WTC11 (cell line): ENCODE data around the gene NUP98.

ENCODE experiments used
- TEAD4 ChIP-seq: sonication (generic); formaldehyde crosslinking; IDR thresholded peaks from 2 replicates; pipeline ENCODE4 v1.8.0; 2022; ENCODE audit warnings: mild to moderate bottlenecking, missing genetic modification reagents
- ZBTB43 ChIP-seq: sonication (generic); formaldehyde crosslinking; IDR thresholded peaks from 2 replicates; pipeline ENCODE4 v1.8.1; 2023; ENCODE audit warnings: mild to moderate bottlenecking, missing genetic modification reagents
- TF ChIP-seq, protein P1 (sequence below): fragments of 200-600 bp; IDR thresholded peaks from 2 replicates; pipeline ENCODE4 v1.8.0; 2022; ENCODE audit warnings: antibody characterized with exemption
- TF ChIP-seq, protein P2 (sequence below): sonication (generic); formaldehyde crosslinking; conservative IDR thresholded peaks from 2 replicates; pipeline ENCODE4 v1.8.1; 2022; ENCODE audit warnings: mild to moderate bottlenecking, missing genetic modification reagents

DNA sequence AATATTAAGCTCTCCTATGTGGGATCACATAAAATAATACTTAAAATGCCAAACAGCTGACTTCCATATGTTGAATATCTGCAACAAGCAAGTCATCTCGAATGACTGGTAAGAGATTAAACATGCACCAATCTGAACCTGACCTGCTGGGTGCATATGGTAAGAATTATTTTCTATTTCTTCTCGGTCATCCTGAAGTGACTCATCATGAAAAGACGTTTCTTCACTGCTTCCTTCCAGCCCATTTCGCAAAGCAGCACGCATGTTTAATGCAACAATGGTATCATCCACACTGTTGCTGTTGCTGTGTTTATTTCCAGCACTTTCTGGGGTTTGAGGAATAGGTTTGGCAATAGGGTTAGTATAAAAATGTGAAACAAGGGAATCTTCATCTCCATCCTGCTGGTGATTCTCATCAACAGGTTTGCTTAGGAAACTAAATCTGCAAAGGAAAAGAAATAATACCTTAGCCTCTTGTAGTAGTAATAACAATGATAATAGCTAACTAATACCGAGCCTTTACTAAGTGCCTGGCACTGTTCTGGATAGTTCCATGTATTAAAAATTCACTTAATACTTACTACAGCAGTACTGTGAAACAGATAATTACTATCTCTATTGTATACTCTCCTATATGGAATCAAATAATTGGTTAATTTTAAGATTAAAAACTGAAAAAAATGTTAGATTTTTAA, 74.2 kb downstream of the NUP98 start:
- TF ChIP-seq, protein P1, sequence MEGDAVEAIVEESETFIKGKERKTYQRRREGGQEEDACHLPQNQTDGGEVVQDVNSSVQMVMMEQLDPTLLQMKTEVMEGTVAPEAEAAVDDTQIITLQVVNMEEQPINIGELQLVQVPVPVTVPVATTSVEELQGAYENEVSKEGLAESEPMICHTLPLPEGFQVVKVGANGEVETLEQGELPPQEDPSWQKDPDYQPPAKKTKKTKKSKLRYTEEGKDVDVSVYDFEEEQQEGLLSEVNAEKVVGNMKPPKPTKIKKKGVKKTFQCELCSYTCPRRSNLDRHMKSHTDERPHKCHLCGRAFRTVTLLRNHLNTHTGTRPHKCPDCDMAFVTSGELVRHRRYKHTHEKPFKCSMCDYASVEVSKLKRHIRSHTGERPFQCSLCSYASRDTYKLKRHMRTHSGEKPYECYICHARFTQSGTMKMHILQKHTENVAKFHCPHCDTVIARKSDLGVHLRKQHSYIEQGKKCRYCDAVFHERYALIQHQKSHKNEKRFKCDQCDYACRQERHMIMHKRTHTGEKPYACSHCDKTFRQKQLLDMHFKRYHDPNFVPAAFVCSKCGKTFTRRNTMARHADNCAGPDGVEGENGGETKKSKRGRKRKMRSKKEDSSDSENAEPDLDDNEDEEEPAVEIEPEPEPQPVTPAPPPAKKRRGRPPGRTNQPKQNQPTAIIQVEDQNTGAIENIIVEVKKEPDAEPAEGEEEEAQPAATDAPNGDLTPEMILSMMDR = no peak
- TF ChIP-seq ZBTB43 (no peak), TEAD4 (no peak)
- TF ChIP-seq, protein P2, sequence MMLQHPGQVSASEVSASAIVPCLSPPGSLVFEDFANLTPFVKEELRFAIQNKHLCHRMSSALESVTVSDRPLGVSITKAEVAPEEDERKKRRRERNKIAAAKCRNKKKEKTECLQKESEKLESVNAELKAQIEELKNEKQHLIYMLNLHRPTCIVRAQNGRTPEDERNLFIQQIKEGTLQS = no peak
